HEK293 (cell line): Measurements from ENCODE around the gene PTCHD4.

Experiments used
- ATF2 ChIP-seq: fragments of 450-650 bp; formaldehyde crosslinking; IDR thresholded peaks from 2 replicates; pipeline ENCODE4 v1.5.1; 2016; ENCODE audit warnings: missing biosample characterization, missing genetic modification characterization, low read depth
- CTCF ChIP-seq: fragments of 450-650 bp; formaldehyde crosslinking; IDR thresholded peaks from 2 replicates; pipeline ENCODE4 v1.5.1; 2016; ENCODE audit warnings: missing biosample characterization, missing genetic modification characterization
- MYNN ChIP-seq: fragments of 450-650 bp; formaldehyde crosslinking; IDR thresholded peaks from 2 replicates; pipeline ENCODE4 v1.5.1; 2016; ENCODE audit warnings: missing biosample characterization, missing genetic modification characterization, borderline replicate concordance
- PBX3 ChIP-seq: sonication (generic); formaldehyde crosslinking; IDR thresholded peaks from 2 replicates; pipeline ENCODE4 v1.8.1; 2022; ENCODE audit warnings: mild to moderate bottlenecking, moderate library complexity, missing genetic modification reagents
- REST ChIP-seq: fragments of 450-650 bp; formaldehyde crosslinking; IDR thresholded peaks from 2 replicates; pipeline ENCODE4 v1.5.1; 2016; ENCODE audit warnings: missing biosample characterization, missing genetic modification characterization
- ZBTB26 ChIP-seq: fragments of 450-650 bp; formaldehyde crosslinking; optimal IDR thresholded peaks from 2 replicates; pipeline ENCODE3; 2016; ENCODE audit warnings: missing biosample characterization, mild to moderate bottlenecking, missing genetic modification characterization
- ZFP41 ChIP-seq: fragments of 450-650 bp; formaldehyde crosslinking; IDR thresholded peaks from 2 replicates; pipeline ENCODE4 v1.5.1; 2016; ENCODE audit warnings: missing biosample characterization, missing genetic modification characterization, borderline replicate concordance
- ZIC2 ChIP-seq: fragments of 450-650 bp; formaldehyde crosslinking; IDR thresholded peaks from 2 replicates; pipeline ENCODE4 v1.5.1; 2016; ENCODE audit warnings: missing biosample characterization, missing genetic modification characterization
- ZNF24 ChIP-seq: fragments of 450-650 bp; formaldehyde crosslinking; IDR thresholded peaks from 2 replicates; pipeline ENCODE4 v1.5.1; 2016; ENCODE audit warnings: missing biosample characterization, missing genetic modification characterization
- ZNF473 ChIP-seq: fragments of 450-650 bp; formaldehyde crosslinking; IDR thresholded peaks from 2 replicates; pipeline ENCODE4 v1.5.1; 2017; ENCODE audit warnings: missing biosample characterization, missing genetic modification characterization

- TF ChIP-seq PBX3 (CRISPR knock-in tag): no peak
- TF ChIP-seq CTCF (tag by site-specific recombination): no peak
- no peak for TF ChIP-seq ZNF473 (tag by site-specific recombination)
- TF ChIP-seq ZFP41 (tag by site-specific recombination): no peak
- no peak for TF ChIP-seq ZNF24 (tag by site-specific recombination)
- no peak for TF ChIP-seq REST
- TF ChIP-seq MYNN (tag by site-specific recombination): no peak
- TF ChIP-seq ZIC2 (tag by site-specific recombination): no peak
- no peak for TF ChIP-seq ZBTB26 (tag by site-specific recombination)
- no peak for TF ChIP-seq ATF2 (tag by site-specific recombination)
These were observed 31.0 kb upstream of the PTCHD4 start for GRCh38 chr6:48141975-48142374.
